NOMO-1 treated with DMSO at 0.1 percent for 48 hours (cell line): ENCODE results near the gene SCGB1D1.

Experiments used
- DNase-seq: peaks from one replicate; lab custom pipeline; 2025; ENCODE audit not compliant: unreplicated experiment; lab: John Stamatoyannopoulos, UW

SCGB1D1 gene

GRCh38 chr11:62190011-62190410 is at the start of gene SCGB1D1:
Gene SCGB1D1 (plus strand): TSS chr11:62190216. CDS start chr11:62190285, 69 bp downstream.
- no peak for DNase-seq

GRCh38 chr11:62140304-62141110 is 49.5 kb upstream of the SCGB1D1 start:
- no peak for DNase-seq

- DNase-seq = no peak
Observed at GRCh38 chr11:62141111-62142042, 48.6 kb upstream of the SCGB1D1 start.

GRCh38 chr11:62142043-62142375 is 48.0 kb upstream of the SCGB1D1 start:
- DNase-seq = no peak

- no peak for DNase-seq
Observed at GRCh38 chr11:62142921-62143320, 47.1 kb upstream of the SCGB1D1 start.

GRCh38 chr11:62143727-62144126 is 46.3 kb upstream of the SCGB1D1 start:
- DNase-seq = no peak

- DNase-seq = no peak
Observed at GRCh38 chr11:62144641-62145255, 45.3 kb upstream of the SCGB1D1 start.

- DNase-seq = no peak
Observed at GRCh38 chr11:62145261-62145871, 44.6 kb upstream of the SCGB1D1 start.

GRCh38 chr11:62146476-62147200 is 43.4 kb upstream of the SCGB1D1 start:
- no peak for DNase-seq

- no peak for DNase-seq
Observed at GRCh38 chr11:62147545-62147944, 42.5 kb upstream of the SCGB1D1 start.

- DNase-seq = no peak
Observed at GRCh38 chr11:62148271-62148980, 41.6 kb upstream of the SCGB1D1 start.

GRCh38 chr11:62149986-62150886 is 39.8 kb upstream of the SCGB1D1 start:
- DNase-seq = no peak

GRCh38 chr11:62150887-62151736 is 38.9 kb upstream of the SCGB1D1 start:
- no peak for DNase-seq

GRCh38 chr11:62151737-62152102 is 38.3 kb upstream of the SCGB1D1 start:
- DNase-seq = no peak

- DNase-seq = no peak
Observed at GRCh38 chr11:62152245-62153086, 37.5 kb upstream of the SCGB1D1 start.

- no peak for DNase-seq
Observed at GRCh38 chr11:62153087-62153395, 37.0 kb upstream of the SCGB1D1 start.

GRCh38 chr11:62153617-62154016 is 36.4 kb upstream of the SCGB1D1 start:
- DNase-seq = no peak
